Bronchial epithelial cell (primary cell): ENCODE data around the gene SPAG17. TPM values are rescaled to one million over a fixed set of nuclear protein-coding genes. Genes with fewer than 3 reads are reported as not detected.
A peak's percentile ranks its signal among the peaks of the same experiment; 100 is the strongest.

ENCODE experiments used
- DNase-seq: peaks from one replicate; pipeline ENCODE4 v3.0.0-alpha.2; 2010; ENCODE audit warnings: low read depth
- FAIRE-seq: peaks from 2 replicates; lab custom pipeline; 2011; peaks lifted over from hg19 to GRCh38; lab: Jason Lieb, UNC
- H3K27me3 ChIP-seq: 2 replicates; pipeline ENCODE4 v1.5.1; 2011; ENCODE audit warnings: low read length; ENCODE audit not compliant: control insufficient read depth, insufficient read depth
- H3K36me3 ChIP-seq: 2 replicates; pipeline ENCODE4 v1.5.1; 2011; ENCODE audit warnings: low read length; ENCODE audit not compliant: control insufficient read depth, insufficient read depth
- H3K4me3 ChIP-seq: 2 replicates; pipeline ENCODE4 v1.5.1; 2011; ENCODE audit warnings: mild to moderate bottlenecking, low read depth, low read length, control low read depth
- CTCF ChIP-seq: IDR thresholded peaks from 2 replicates; pipeline ENCODE4 v1.5.1; 2011; ENCODE audit warnings: mild to moderate bottlenecking, moderate library complexity, low read length, control low read depth, inconsistent platforms; ENCODE audit not compliant: insufficient read depth, severe bottlenecking
- total RNA-seq: library from RNA; depleted of rRNA; stranded (reverse); fragments of >200 nt; gene quantifications from 2 replicates; pipeline ENCODE4 v1.2.1, GENCODE V29; 2014

The SPAG17 gene
- total RNA-seq, 1 donor from 2014 or later: under 0.01 TPM

GRCh38 chr1:118188411-118188810 lies 3.4 kb upstream of the SPAG17 start:
- no peak for TF ChIP-seq CTCF
- DNase-seq (no peak), FAIRE-seq (no peak)
- H3K36me3 ChIP-seq: no peaks in the 10 kb centered on the region
- H3K27me3 ChIP-seq: no peaks in the 10 kb centered on the region
- H3K4me3 ChIP-seq: no peak overlapping the region

GRCh38 chr1:118186026-118186425 lies 998 bp upstream of the SPAG17 start:
- FAIRE-seq (no peak), DNase-seq (no peak)
- Histone ChIP-seq H3K36me3 (no peaks in the 10 kb centered on the region), H3K27me3 (no peaks in the 10 kb centered on the region), H3K4me3 (no peak overlapping the region)
- no peak for TF ChIP-seq CTCF

GRCh38 chr1:118184739-118185083 lies 317 bp downstream of the SPAG17 start:
- Histone ChIP-seq H3K36me3 (no peaks in the 10 kb centered on the region), H3K27me3 (no peaks in the 10 kb centered on the region), H3K4me3 (peak overlapping the region; percentile 43)
- no peak for FAIRE-seq
- DNase-seq: peak; percentile 58
- TF ChIP-seq CTCF: no peak

DNA sequence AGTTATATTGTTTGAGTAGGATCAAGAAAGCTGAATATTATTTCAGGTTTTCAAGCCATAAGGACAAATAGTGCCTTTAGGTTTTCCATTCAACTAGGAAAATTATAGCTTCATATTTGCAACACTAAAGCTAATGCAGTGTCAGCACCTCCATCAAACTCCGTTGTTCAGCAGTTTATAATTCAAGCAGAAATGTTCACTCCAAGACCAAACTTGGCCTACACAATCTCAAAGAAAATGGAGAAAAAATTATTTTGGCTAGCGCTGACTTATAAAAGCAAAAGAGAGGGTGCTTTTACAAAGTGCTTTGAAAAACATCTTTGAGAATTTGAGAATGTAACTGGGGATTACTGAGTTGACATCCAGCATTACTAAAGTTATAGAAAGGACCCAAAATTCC lies 1.4 kb downstream of the SPAG17 start:
- FAIRE-seq (no peak), DNase-seq (no peak)
- Histone ChIP-seq H3K4me3 (no peak overlapping the region), H3K27me3 (no peaks in the 10 kb centered on the region), H3K36me3 (no peaks in the 10 kb centered on the region)
- no peak for TF ChIP-seq CTCF

DNA sequence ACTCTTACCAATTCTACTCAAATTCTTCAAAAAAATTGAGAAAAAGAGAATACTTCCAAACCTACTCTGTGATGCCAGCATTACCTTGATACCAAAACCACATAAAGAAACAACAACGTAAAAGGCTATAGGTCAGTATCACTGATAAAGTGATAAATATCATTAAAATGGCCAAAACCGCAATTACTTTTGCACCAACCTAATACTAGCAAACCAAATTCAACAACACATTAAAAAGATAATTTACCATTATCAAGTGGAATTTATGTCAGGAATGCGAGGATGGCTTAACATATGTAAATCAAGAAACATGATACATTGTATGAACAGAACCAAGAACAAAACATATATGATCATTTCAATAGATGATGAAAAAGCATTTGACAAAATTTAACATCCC lies 7.0 kb downstream of the SPAG17 start:
- no peaks in the 10 kb centered on the region for H3K27me3 ChIP-seq
- no peaks in the 10 kb centered on the region for H3K36me3 ChIP-seq
- DNase-seq: no peak
- no peak for TF ChIP-seq CTCF
- no peak for FAIRE-seq
- H3K4me3 ChIP-seq: no peak overlapping the region

DNA sequence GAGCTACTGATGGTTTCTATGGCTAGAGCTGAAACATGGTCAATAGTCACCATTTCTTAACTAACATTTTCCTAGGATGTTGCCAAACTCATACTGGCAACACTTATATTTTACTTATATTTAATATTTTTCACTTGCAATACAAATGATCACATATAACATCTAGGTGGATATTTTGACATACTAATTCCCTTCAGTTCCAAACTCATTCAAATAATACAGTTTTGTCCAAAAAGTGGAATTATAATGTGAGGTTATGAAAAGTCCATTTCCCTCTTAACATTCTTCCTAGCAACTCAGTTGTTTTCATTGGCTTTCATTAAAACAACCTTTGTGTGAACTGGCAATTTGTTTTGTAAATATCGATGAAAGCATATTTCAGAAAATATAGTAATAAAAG lies 16.0 kb downstream of the SPAG17 start:
- FAIRE-seq: no peak

More for the DNA sequence above, 16.0 kb downstream of the SPAG17 start:
- TF ChIP-seq CTCF: no peak
- H3K36me3 ChIP-seq: no peaks in the 10 kb centered on the region
- no peaks in the 10 kb centered on the region for H3K27me3 ChIP-seq
- H3K4me3 ChIP-seq: no peak overlapping the region
- no peak for DNase-seq
